PC-9 (cell line): ENCODE results near the gene PRCD.

ENCODE experiments used
- CTCF ChIP-seq: fragments of 200-600 bp; sonication (generic); conservative IDR thresholded peaks from 2 replicates; pipeline ENCODE4 v1.6.1; 2017; ENCODE audit warnings: mixed run types, antibody characterized with exemption, mild to moderate bottlenecking, moderate library complexity
- EZH2 ChIP-seq: fragments of 200-600 bp; sonication (generic); IDR thresholded peaks from 2 replicates; pipeline ENCODE4 v1.8.0; 2017; ENCODE audit warnings: antibody characterized with exemption, low read depth

- TF ChIP-seq CTCF (no peak), EZH2 (no peak)
Measured at GRCh38 chr17:76567634-76568432, 28.0 kb downstream of the PRCD start.
